Panc1 (cell line): Measurements from ENCODE around the gene PPP1R3C. TPM values are rescaled to one million over a fixed set of nuclear protein-coding genes. Genes with fewer than 3 reads are reported as not detected.

Experiments
- ATAC-seq: fragments of 200-7000 bp; cut with Tn5 transposase; 2 replicates; pipeline ENCODE4 v1.9.1; 2020; ENCODE audit warnings: mild to moderate bottlenecking, moderate library complexity
- BruUV-seq: library from RNA; stranded (reverse); fragments of 400-500 nt; replicated peaks from 2 replicates; lab custom pipeline; 2021; lab: Mats Ljungman, UMichigan
- CTCF ChIA-PET: fragments of 300-600 bp; sonication (Branson Sonifier 250); formaldehyde crosslinking; loops from one replicate; lab custom pipeline; 2022; ENCODE audit warnings: antibody characterized with exemption; lab: Charles Lee
- POLR2A ChIA-PET: fragments of 300-600 bp; sonication (Branson Sonifier 250); formaldehyde crosslinking; loops from one replicate; lab custom pipeline; 2022; ENCODE audit warnings: antibody characterized with exemption; lab: Charles Lee
- DNase-seq: peaks from one replicate; pipeline ENCODE4 v3.0.0-alpha.2; 2010; ENCODE audit warnings: low read depth, low spot score
- H3K27ac ChIP-seq: 2 replicates; pipeline ENCODE4 v1.5.1; 2011; ENCODE audit warnings: mild to moderate bottlenecking, low read length, inconsistent platforms
- H3K27me3 ChIP-seq: fragments of 200-500 bp; sonication (Bioruptor generic); 2 replicates; pipeline ENCODE4 v1.6.0; 2014; ENCODE audit warnings: low read length, inconsistent platforms; ENCODE audit not compliant: control insufficient read depth, insufficient read depth
- H3K36me3 ChIP-seq: fragments of 200-500 bp; sonication (Bioruptor generic); 2 replicates; pipeline ENCODE4 v1.5.1; 2014; ENCODE audit warnings: inconsistent platforms, mild to moderate bottlenecking, low read length, moderate library complexity; ENCODE audit not compliant: control insufficient read depth, insufficient read depth
- H3K4me1 ChIP-seq: 2 replicates; pipeline ENCODE4 v1.5.1; 2011; ENCODE audit warnings: inconsistent platforms, mild to moderate bottlenecking, low read length, moderate library complexity; ENCODE audit not compliant: control insufficient read depth, insufficient read depth
- H3K4me3 ChIP-seq, 2 experiments: 2 replicates each; pipeline ENCODE4 v1.5.1; 2011 to 2012; ENCODE audit warnings: low read depth in 2 of 2, low read length in 2 of 2, mild to moderate bottlenecking in 2 of 2, inconsistent platforms in 1 of 2, moderate library complexity in 1 of 2
- H3K9me3 ChIP-seq: fragments of 200-500 bp; sonication (Bioruptor generic); 2 replicates; pipeline ENCODE4 v1.5.1; 2014; ENCODE audit warnings: low read depth, mild to moderate bottlenecking, inconsistent platforms, low read length, moderate library complexity; ENCODE audit not compliant: control insufficient read depth, insufficient read depth
- POLR2AphosphoS5 ChIP-seq: IDR thresholded peaks from 2 replicates; pipeline ENCODE4 v1.6.1; 2012; ENCODE audit warnings: mild to moderate bottlenecking, low read depth, low read length, moderate library complexity
- SIN3A ChIP-seq: IDR thresholded peaks from 2 replicates; pipeline ENCODE4 v1.6.1; 2012; ENCODE audit warnings: low read depth, mild to moderate bottlenecking, low read length, moderate library complexity, borderline replicate concordance; ENCODE audit not compliant: insufficient read depth
- TCF7L2 ChIP-seq: IDR thresholded peaks from 2 replicates; pipeline ENCODE4 v1.6.1; 2011; ENCODE audit warnings: mild to moderate bottlenecking, low read depth, low read length, inconsistent platforms
- in situ Hi-C: cut with HindIII; loops from 2 replicates; pipeline ENCODE4 v1.10.0; 2016; ENCODE audit warnings: low sequenced_read_pairs, low pct_unique_long_range_greater_than_20kb
- intact Hi-C: fragments of 100-400 bp; cut with micrococcal nuclease; formaldehyde crosslinking; loops from one replicate; pipeline ENCODE4 v1.10.0; 2022; ENCODE audit not compliant: unreplicated experiment
- total RNA-seq: library from RNA; stranded (reverse); gene quantifications from one replicate; pipeline ENCODE4 v1.2.1, GENCODE V29; 2021; ENCODE audit not compliant: unreplicated experiment
- TF ChIP-seq, protein P1 (sequence below), 2 experiments: IDR thresholded peaks; 2 replicates each; pipeline ENCODE4 v1.6.1; 2011 to 2012; ENCODE audit warnings: low read depth in 2 of 2, control low read depth in 1 of 2, low read length in 1 of 2, mild to moderate bottlenecking in 1 of 2, moderate library complexity in 1 of 2; ENCODE audit not compliant: insufficient read depth in 1 of 2
- TF ChIP-seq, protein P2 (sequence below): fragments of 450-650 bp; IDR thresholded peaks from 2 replicates; pipeline ENCODE4 v1.5.1; 2017; ENCODE audit warnings: mild to moderate bottlenecking

Gene PPP1R3C
- total RNA-seq, 1 experiment from 2014 or later = 1.2 TPM

DNA sequence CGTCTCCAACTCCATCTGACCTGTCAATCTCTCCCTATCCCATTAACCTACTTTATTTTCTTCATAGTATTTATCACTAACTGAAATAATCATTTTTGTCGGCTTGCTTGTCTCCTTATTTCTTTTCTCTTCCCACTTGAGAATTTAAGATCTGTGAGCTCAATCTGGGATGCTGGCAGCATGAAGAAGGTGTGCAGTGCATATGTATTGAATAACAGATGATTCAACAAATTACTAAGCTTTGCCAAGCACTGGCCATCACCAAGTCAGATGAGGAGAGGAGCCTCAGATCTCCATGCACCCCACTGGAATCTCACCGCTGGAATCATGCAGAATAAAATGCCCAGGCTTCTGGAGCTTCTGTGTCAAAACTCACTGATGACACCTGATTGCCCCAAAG, 47.6 kb upstream of the PPP1R3C start:
- intact Hi-C loops = no loop called here
- CTCF ChIA-PET = no interaction called here
- DNase-seq = no peak

DNA sequence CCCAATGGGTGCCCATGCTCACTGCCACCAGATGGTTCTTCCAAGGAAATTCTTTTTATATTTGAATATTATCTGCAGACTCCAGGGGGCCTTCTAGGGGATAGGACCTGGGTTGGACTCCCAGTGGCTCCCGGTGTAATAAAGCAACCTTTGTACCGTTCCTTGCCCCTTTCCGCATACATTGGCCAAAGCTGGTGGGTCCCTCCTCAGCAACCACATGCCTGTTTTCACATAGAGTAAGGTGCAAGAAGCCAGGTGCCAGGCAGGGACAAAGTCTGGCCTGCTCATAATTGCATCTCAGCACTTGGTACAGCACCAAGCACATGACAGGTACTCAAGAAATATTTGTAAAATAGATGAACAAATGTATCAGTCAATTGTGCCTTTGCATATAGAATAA, 46.4 kb upstream of the PPP1R3C start:
- CTCF ChIA-PET = no interaction called here
- TF ChIP-seq SIN3A = no peak
- TF ChIP-seq POLR2AphosphoS5 = no peak
- TF ChIP-seq, protein P1, sequence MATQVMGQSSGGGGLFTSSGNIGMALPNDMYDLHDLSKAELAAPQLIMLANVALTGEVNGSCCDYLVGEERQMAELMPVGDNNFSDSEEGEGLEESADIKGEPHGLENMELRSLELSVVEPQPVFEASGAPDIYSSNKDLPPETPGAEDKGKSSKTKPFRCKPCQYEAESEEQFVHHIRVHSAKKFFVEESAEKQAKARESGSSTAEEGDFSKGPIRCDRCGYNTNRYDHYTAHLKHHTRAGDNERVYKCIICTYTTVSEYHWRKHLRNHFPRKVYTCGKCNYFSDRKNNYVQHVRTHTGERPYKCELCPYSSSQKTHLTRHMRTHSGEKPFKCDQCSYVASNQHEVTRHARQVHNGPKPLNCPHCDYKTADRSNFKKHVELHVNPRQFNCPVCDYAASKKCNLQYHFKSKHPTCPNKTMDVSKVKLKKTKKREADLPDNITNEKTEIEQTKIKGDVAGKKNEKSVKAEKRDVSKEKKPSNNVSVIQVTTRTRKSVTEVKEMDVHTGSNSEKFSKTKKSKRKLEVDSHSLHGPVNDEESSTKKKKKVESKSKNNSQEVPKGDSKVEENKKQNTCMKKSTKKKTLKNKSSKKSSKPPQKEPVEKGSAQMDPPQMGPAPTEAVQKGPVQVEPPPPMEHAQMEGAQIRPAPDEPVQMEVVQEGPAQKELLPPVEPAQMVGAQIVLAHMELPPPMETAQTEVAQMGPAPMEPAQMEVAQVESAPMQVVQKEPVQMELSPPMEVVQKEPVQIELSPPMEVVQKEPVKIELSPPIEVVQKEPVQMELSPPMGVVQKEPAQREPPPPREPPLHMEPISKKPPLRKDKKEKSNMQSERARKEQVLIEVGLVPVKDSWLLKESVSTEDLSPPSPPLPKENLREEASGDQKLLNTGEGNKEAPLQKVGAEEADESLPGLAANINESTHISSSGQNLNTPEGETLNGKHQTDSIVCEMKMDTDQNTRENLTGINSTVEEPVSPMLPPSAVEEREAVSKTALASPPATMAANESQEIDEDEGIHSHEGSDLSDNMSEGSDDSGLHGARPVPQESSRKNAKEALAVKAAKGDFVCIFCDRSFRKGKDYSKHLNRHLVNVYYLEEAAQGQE (IDR thresholded peaks at IDR 0.05; ENCODE audit: insufficient read depth in 1 of 2, low read depth in 2 of 2, low read length in 1 of 2) = no peak
- no peak for TF ChIP-seq TCF7L2
- TF ChIP-seq, protein P2, sequence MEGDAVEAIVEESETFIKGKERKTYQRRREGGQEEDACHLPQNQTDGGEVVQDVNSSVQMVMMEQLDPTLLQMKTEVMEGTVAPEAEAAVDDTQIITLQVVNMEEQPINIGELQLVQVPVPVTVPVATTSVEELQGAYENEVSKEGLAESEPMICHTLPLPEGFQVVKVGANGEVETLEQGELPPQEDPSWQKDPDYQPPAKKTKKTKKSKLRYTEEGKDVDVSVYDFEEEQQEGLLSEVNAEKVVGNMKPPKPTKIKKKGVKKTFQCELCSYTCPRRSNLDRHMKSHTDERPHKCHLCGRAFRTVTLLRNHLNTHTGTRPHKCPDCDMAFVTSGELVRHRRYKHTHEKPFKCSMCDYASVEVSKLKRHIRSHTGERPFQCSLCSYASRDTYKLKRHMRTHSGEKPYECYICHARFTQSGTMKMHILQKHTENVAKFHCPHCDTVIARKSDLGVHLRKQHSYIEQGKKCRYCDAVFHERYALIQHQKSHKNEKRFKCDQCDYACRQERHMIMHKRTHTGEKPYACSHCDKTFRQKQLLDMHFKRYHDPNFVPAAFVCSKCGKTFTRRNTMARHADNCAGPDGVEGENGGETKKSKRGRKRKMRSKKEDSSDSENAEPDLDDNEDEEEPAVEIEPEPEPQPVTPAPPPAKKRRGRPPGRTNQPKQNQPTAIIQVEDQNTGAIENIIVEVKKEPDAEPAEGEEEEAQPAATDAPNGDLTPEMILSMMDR = no peak
- H3K4me3 ChIP-seq = no peak overlapping the region
- H3K27ac ChIP-seq = no peak overlapping the region
- H3K4me1 ChIP-seq = no peaks in the 10 kb centered on the region
- DNase-seq = no peak
- intact Hi-C loops (no loop called here), in situ Hi-C loops (no loop called here)
- ATAC-seq = no peak
- POLR2A ChIA-PET = no interaction called here
- 0 out of 2 replicates have a peak, but pooled peaks cover 2% of the 10 kb centered on the region for H3K27me3 ChIP-seq
- BruUV-seq = no TSS peak
- H3K9me3 ChIP-seq = no peaks in the 10 kb centered on the region
- no peaks in the 10 kb centered on the region for H3K36me3 ChIP-seq

More for the DNA sequence above, 47.6 kb upstream of the PPP1R3C start:
- TF ChIP-seq, protein P2 = no peak
- TF ChIP-seq, protein P1 (IDR thresholded peaks at IDR 0.05; ENCODE audit: insufficient read depth in 1 of 2, low read depth in 2 of 2, low read length in 1 of 2) = no peak
- no peak for TF ChIP-seq TCF7L2
- TF ChIP-seq POLR2AphosphoS5 = no peak
- no peak for TF ChIP-seq SIN3A
- in situ Hi-C loops = no loop called here
- no peak overlapping the region for H3K4me3 ChIP-seq
- ATAC-seq = no peak
- no TSS peak for BruUV-seq
- POLR2A ChIA-PET = no interaction called here
- H3K27ac ChIP-seq = no peak overlapping the region
- no peaks in the 10 kb centered on the region for H3K4me1 ChIP-seq
- H3K27me3 ChIP-seq = no peaks in the 10 kb centered on the region
- H3K36me3 ChIP-seq = no peaks in the 10 kb centered on the region
- no peaks in the 10 kb centered on the region for H3K9me3 ChIP-seq
